Sciatic nerve (tissue), 2 donors: ENCODE results near the gene ARHGAP11B.
"Not testable (repeated sequence)": the region's sequence is repeated elsewhere in the genome, so short reads cannot be mapped to it uniquely, and the experiment has no call there.

Experiments used
- ATAC-seq: fragments of 200-7000 bp; cut with Tn5 transposase; one replicate; pipeline ENCODE4 v1.9.1; 2020; ENCODE audit warnings: mild to moderate bottlenecking, moderate library complexity
- DNase-seq: peaks from one replicate; pipeline ENCODE4 v3.0.0-alpha.2; 2020; ENCODE audit warnings: low spot score
- intact Hi-C: fragments of 100-400 bp; cut with DNase I; formaldehyde crosslinking; loops from one replicate; pipeline ENCODE4 v1.14.2; 2022
- donor health status: DM: no; HTN: no; CAD: no.
- donor health status: DM: no; HTN: no; CAD: no.

ARHGAP11B gene

GRCh38 chr15:30625436-30626193 is at the start of gene ARHGAP11B:
TSS of gene ARHGAP11B (plus strand) at chr15:30626128.
- ATAC-seq (peak; percentile 98), DNase-seq (peak; percentile 93)
- intact Hi-C loops: not testable (repeated sequence)

DNA sequence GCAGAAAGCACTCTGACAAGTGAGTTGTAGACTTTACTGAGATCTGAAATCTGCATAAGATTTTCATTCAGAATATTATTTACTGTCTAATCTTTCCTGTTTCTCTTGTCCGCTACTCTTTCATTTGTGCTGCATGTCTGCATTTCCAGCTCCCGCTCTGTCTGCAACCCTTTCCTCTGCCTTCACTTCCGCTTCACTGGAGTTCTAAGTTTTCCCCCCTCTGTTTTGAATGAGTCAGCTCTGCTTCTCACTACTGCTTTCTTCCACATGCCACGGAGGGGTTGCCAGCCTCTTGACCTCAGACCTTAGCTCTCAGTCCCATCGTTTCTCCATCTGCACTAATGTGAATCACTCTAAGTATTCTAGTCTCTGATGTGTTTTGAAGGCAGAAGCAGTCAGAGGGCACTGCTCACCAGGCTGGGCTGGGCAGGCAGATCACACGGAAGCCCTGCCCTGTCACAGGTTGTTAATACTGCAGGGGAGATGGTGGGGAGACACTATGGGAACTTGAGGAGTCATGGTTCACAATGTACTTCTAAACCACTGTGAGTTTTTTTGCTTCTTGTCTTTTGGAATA is 46.4 kb upstream of the ARHGAP11B start:
- DNase-seq, ATAC-seq, intact Hi-C loops: not testable (repeated sequence)

DNA sequence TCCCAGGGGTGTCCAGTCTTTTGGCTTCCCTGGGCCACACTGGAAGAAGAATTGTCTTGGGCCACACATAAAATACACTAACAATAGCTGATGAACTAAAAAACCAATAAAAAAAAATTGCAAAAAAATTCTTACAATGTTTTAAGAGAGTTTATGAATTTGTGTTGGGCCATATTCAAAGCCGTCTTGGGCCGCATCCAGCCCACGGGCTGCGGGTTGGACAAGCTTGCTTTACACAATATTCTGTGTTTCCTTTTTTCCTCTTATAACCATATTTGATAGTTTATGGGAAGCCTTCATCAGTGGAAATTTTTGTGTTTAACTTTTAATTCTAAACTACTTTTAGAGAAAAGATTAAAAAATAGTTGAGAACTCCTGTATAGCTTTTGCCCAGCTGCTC is 45.2 kb upstream of the ARHGAP11B start:
- intact Hi-C loops, DNase-seq: not testable (repeated sequence)
- ATAC-seq: peak; percentile 80

DNA sequence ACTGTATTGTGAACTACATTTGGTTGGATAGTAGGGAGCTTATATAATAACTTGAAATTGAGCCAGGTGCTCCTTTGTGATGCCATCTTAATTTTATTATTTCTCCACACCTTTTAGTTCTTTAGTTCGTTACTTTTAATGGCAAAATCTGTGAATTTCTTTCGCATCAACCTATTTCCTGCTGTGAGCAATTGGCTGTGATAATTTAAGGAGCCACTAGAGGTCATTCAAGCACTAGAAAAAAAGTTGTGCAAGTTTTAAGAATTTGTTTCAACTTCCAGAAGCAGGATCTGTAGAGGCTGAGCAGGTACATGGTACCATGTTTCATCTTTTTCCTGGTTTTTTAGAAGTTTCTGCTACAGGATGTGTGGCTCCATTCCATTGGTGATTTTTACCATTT is 27.0 kb upstream of the ARHGAP11B start:
- ATAC-seq, DNase-seq, intact Hi-C loops: not testable (repeated sequence)

DNA sequence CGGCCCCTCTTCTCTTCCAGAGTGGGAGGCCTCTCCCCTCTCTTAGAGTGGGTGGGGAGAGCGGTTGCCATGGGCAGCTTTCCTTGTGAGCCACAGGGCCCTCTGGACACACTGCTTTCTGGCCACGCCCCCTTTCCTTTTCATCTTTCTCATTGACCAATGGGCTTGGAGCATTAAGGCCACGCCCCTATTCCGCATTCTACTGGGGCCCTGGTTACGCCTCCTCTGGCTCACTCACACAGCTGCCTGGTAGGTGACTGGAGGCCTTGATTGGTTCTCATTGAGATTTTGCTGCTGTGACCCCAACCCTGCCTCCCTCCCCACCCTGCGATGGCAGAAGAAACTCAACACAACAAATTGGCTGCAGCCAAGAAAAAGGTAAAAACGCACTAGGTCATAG is 22.1 kb upstream of the ARHGAP11B start, which contains the start of gene GOLGA8H:
Gene GOLGA8H (plus strand): TSS at position 233 of the 400 bp plus-strand sequence. CDS start 98 bp downstream, at position 331.
- intact Hi-C loops, DNase-seq: not testable (repeated sequence)

GRCh38 chr15:30612271-30612670 is 13.7 kb upstream of the ARHGAP11B start:
- DNase-seq, intact Hi-C loops, ATAC-seq: not testable (repeated sequence)

More for the DNA sequence above, 22.1 kb upstream of the ARHGAP11B start, which contains the start of gene GOLGA8H:
- ATAC-seq: not testable (repeated sequence)

DNA sequence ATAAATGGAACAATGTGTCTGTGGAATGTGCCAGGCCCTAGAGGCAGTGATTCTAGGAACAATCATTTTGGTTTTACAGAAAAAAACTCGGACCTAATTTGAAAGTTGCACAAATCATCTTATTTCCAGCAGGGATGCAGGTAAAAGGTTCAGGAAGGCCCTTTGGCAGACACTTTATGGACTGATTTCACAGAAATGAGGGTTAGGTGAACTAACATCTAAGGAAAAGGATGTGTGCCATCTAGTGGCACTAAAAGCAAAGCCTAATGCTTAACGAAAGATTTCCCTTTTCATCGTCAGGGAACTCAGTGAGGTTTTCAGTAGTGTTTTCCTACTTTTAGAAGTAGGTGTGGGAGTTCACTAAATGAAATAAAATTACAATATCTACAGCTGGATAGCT is 4.6 kb upstream of the ARHGAP11B start:
- intact Hi-C loops, DNase-seq, ATAC-seq: not testable (repeated sequence)

GRCh38 chr15:30626194-30626565 is 252 bp downstream of the ARHGAP11B start:
- intact Hi-C loops, DNase-seq, ATAC-seq: not testable (repeated sequence)

- DNase-seq, intact Hi-C loops: not testable (repeated sequence)
These were observed 704 bp downstream of the ARHGAP11B start for GRCh38 chr15:30626632-30627031.

DNA sequence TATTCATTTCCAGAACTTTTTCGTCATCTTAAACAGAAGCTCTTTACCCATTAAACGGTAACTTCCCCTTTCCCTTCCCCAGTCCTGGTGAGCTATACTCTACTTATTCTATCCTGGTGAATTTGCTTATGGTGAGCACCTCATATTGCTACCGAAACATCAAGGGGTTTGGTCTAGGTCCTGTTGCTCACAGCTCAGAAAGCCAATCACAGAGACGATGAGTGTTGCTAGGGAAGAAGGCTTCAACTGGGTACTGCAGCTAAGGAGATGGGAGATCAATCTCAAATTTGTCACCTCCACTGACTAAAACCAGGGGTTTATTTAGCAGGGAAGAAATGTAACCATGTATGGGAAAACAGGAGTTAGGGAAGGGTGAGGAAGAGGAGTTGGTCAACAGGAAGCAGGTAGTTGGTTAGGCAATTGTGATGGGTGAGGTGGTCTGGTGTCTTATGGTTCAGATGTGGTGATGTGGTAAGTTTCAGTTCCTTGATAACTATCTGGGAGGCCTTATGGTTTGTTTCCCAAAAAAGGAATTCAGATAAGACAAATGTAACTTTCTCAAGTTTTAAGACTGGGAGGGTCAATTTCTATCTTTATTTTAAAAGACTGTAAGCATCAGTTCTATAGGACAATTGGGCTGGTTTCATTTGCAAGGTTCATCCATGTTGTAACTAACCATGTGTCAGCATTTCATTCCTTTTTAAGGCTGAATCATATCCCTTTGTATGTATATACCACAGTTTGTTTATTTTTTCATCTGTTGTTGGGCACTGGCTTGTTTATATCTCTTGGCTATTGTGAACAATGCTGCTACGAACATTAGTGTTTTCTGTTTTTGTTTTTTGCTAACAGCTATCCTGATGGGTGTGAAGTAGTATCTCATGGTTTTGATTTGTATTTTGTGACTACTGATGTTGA is 24.3 kb downstream of the ARHGAP11B start:
- intact Hi-C loops: no loop called here
- DNase-seq (no peak), ATAC-seq (no peak)

More at GRCh38 chr15:30626632-30627031, 704 bp downstream of the ARHGAP11B start:
- ATAC-seq: not testable (repeated sequence)

- DNase-seq, intact Hi-C loops, ATAC-seq: not testable (repeated sequence)
These were observed 35.2 kb downstream of the ARHGAP11B start for GRCh38 chr15:30661154-30661553.

DNA sequence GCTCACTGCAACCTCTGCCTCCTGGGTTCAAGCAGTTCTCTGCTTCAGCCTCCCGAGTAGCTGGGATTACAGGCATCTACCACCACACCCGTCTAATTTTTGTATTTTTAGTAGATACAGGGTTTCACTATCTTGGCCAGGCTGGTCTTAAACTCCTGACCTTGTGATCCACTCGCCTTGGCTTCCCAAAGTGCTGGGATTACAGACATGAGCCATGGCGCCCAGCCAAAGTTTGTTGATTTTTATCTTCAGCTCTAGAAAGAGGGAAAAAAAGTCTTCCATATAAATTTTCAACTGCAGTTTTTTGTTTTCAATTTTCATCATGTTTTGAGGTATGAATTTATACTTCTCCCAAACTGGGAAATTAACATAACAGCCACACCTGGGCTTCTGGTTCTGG is 43.7 kb downstream of the ARHGAP11B start:
- intact Hi-C loops, ATAC-seq, DNase-seq: not testable (repeated sequence)

DNA sequence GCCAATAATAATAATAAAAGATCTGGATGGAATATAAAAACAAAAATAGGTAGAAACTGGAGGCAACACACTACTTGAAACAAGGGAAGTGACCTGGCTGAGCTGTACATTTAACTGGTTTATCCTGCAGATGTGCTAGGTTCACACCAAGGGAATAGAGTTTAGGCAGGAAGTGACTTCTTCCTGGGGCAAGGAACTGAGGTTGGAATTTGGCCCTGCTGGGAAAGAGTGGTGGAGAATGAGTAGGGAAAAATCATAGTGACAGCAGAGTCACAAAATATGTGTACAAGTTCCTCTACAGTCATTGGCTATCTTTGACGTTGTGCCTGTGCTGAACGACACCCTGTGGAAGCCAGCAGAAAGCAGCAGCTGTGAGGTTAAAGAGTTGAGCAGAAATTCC is 44.1 kb downstream of the ARHGAP11B start:
- intact Hi-C loops: no loop called here
- no peak for ATAC-seq

DNA sequence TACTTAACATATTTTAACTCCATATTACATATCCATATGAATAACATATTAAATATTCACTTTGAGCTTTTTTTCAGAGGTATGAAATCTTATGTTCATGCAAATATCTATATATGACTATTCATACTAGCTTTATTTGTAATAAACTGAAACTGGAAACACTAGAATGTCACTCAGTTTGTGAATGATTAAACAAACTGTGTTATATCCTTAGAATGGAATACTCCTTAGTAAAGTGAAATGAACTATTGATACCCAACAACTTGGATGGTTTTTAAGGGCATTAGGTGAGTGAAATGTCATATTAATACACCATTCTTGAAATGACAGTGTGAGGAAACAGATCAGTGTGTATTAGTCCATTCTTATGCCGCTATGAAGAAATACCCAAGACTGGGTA is 45.4 kb downstream of the ARHGAP11B start:
- DNase-seq (no peak), ATAC-seq (no peak)
- intact Hi-C loops: no loop called here

More for the DNA sequence above, 44.1 kb downstream of the ARHGAP11B start:
- no peak for DNase-seq

- intact Hi-C loops: no loop called here
- ATAC-seq (no peak), DNase-seq (no peak)
These were observed 49.2 kb downstream of the ARHGAP11B start for GRCh38 chr15:30675126-30675525.

- DNase-seq, intact Hi-C loops, ATAC-seq: not testable (repeated sequence)
These were observed 50.0 kb downstream of the ARHGAP11B start for GRCh38 chr15:30675891-30676290.

DNA sequence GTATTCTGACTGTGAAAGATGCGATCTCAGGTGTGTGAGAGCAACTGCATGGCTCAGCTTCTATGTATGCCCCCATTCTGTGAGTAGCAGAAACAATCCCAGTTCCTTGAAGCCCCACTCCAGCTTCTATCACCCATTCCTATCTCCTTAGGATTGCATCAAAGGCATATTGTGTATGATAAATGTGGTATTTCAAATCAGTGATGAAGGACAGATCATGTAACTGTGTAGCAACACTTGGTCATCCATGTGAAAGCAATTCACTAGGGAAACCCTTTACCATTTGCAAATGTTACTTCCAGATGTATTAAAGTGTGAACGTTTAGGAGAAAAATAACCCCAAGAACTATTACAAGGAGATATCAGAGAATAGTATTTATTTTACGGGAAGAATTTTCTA is 55.1 kb downstream of the ARHGAP11B start:
- DNase-seq, intact Hi-C loops, ATAC-seq: not testable (repeated sequence)

- ATAC-seq, intact Hi-C loops, DNase-seq: not testable (repeated sequence)
These were observed 59.9 kb downstream of the ARHGAP11B start for GRCh38 chr15:30685709-30686285.
